Stimulated activated CD8-positive, alpha-beta memory T cell treated with anti-CD3 and anti-CD28 coated beads, Interleukin-15, amount 100 ng/mL, for 1 hour (primary cell): ENCODE results near the gene SEMA6D.
"Not testable (repeated sequence)": the region's sequence is repeated elsewhere in the genome, so short reads cannot be mapped to it uniquely, and the experiment has no call there.

ENCODE experiments used
- DNase-seq: peaks from one replicate; pipeline ENCODE4 v3.0.0-alpha.2; 2020; ENCODE audit warnings: low read depth

SEMA6D gene

GRCh38 chr15:47716516-47716915 is 789 bp upstream of the SEMA6D start:
- DNase-seq: no peak

- no peak for DNase-seq
These were observed 1.5 kb downstream of the SEMA6D start for GRCh38 chr15:47718497-47719437.

DNA sequence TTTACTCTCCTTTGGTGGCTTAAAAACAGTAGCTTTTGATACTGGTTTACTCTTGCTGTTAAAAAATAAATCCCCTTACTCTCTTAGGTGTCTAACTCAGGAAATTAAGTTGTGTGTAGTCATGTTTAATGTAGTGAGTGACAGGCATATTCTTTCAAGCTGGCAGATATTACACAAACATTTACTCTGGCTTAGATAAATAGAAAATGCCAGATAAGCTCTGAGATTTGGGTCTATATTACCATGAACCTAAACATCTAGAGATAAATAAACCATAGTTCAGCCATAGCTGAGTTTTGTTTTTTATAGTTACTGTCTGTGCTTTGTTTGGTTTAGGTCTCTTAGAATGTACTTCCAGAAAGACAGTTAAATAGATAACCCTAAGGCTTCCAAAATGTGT is 2.4 kb downstream of the SEMA6D start:
- DNase-seq: no peak

DNA sequence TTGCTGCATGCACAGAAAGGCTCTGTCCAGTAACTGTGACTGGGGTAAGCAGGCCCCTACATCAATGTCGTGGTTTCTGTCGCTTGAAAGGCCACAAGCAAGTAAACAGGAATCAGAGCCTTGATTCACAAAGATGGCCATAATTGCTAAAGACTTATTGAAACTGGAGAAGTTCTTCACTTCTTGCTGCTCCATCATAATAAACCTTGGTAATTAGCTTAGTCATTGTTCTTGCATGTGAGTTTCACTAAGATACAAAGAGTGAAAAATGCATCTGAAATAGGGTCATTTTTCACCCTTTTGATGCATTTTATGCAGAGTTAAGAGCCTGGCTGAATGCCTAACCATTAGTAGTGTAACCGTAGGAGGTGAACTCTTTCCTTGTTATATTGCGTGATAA is 3.2 kb downstream of the SEMA6D start:
- no peak for DNase-seq

DNA sequence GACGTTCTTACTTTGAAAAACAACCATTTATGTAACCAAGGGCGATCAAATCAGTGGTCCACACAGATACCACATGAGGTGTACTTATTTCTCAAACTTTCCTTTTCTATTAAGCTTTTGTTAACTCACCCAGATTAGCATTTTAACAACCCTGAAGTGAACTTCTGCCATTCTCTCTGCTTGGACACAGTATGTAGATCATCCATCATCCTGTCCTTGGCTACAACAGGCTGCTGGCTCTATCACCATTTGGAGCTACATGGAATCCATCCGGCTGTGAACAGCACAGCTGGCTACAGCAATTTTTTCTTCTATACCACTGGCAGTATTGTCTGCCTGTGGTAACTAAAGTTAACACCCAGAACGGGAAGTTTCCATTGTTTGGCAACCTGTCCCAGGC is 4.4 kb downstream of the SEMA6D start:
- no peak for DNase-seq

GRCh38 chr15:47724346-47724745 is 7.0 kb downstream of the SEMA6D start:
- DNase-seq: no peak

DNA sequence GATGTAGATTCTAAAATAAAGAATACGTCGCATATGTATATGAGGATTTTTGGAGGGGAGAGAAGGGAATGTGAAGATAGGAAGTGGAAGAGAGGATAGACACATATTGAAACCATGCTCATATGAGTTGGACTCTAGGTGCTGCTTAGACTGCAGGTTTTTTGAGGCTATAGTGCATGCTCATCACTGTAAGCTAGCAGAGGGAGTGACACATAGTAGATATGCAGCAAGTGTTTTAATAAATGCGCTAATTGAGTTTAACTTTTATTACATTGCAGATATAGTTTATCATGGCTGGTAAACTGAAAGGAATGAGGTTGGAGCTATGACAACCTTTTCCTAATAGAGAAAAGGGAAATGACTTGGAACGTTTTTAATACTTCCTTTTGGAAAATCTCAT is 7.7 kb downstream of the SEMA6D start:
- DNase-seq: no peak

- no peak for DNase-seq
These were observed 8.6 kb downstream of the SEMA6D start for GRCh38 chr15:47725906-47726305.

DNA sequence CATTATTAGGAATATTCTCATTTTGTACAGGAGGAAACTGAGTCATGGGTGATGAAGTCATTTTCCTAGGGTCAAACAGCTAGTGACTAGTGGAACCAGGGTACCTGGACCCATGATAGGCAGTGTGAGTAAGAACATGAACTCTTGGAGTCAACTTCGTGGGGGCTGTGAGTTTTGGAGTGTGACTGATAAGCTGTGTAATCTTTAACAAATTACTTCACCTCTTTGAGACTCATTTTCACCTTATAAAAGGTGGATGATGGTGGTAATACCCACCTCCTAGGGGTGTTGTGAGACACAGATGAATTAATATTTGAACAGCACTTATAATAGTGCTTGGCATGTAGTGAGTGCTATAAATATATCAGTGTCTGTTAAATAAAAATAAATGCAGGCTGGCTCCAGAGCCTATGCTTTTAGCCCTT is 9.1 kb downstream of the SEMA6D start:
- DNase-seq: no peak

DNA sequence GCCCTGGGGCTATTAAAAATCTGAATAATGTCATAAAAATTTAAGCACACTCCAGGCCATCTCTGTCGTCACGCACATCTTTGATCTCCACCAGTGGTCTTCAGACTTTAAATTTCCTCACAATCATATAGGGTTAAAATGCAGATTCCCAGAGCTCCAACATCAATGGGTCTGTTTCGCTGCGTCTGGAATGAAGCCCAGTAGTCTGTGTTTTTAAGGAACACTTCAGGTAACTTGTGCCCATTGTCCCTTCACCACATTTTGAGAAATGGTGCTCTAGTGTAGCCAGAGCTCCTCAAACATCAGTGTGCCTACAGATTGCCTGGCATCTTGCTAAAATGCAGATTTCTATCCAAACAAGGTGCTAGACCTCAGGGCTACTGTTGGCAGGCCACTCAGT is 9.8 kb downstream of the SEMA6D start:
- DNase-seq: no peak

DNA sequence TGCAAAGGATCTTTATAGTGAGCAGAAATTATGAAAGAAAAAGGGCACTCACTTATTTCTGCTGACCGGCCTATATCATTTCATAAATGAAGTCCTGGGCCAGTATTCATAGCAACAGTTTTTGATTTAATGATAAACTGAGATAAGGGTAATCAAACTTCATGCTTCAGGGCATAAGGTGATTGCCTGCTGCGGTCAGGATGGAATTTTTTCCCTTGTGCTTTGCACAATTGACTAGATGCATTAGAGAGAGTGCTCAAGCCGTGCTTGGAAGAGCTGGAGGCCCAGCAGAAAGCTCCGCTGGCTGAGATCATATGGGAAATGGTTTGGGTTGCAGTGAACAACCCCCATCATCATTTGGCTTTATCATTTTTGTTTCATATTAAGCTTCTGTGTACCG is 10.4 kb downstream of the SEMA6D start:
- DNase-seq: no peak

DNA sequence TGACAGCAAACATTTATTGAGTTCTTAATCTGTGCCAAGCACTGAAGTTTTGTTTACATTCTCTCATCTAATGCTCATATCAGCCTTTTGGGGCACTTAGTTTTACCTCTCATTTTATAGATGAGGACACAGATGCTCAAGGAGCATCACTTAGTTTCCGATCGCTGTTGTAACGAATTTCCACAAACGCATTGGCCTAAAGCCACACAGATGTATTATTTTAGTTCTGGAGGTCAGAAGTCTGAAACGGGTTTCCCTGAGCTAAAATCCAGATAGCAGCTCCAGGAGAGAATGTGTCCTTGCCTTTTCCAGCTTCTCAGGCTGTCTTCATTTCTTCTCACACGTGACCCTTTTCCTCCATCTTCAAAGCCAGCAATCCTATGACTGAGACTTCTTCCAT is 11.1 kb downstream of the SEMA6D start:
- DNase-seq: no peak

- no peak for DNase-seq
These were observed 11.6 kb downstream of the SEMA6D start for GRCh38 chr15:47728886-47729285.

GRCh38 chr15:47731230-47731629 is 13.9 kb downstream of the SEMA6D start:
- DNase-seq: no peak

DNA sequence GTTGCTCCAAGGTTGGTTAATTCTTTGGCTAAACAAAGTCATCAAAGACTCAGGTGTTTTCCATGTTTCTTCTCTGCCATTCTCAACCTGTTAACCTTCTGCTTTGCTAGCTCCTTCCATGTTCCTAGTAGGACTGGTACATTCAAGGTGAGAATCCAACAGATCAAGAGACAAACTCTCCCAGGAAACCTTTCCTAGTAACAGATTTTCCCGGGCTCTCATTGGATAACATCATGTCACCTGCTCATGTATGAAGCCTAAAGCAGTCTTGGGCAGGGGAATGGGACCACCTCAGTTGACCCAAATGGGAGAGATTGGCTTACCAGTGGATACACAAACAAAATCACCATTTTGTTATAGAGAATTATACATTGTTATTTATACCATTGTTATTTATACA is 14.9 kb downstream of the SEMA6D start:
- no peak for DNase-seq

DNA sequence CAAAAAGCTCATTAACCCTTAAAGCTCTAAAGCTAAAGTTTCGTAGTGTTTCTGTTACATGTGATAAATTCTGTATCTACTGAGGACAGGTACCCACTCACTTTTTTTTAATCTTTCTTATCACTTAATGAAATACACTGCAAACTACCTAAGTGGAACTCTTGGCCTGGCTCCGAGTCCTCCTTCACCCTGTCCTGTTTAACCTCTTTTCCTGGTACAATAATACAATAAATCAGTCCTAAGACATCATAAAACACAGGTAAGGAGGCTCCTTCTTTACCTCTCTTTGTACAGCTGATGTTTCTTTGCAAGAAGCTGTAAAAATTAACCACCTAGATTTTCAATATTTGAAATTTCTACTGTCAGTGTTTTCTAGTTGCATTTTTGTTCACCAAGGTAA is 15.8 kb downstream of the SEMA6D start:
- no peak for DNase-seq

DNA sequence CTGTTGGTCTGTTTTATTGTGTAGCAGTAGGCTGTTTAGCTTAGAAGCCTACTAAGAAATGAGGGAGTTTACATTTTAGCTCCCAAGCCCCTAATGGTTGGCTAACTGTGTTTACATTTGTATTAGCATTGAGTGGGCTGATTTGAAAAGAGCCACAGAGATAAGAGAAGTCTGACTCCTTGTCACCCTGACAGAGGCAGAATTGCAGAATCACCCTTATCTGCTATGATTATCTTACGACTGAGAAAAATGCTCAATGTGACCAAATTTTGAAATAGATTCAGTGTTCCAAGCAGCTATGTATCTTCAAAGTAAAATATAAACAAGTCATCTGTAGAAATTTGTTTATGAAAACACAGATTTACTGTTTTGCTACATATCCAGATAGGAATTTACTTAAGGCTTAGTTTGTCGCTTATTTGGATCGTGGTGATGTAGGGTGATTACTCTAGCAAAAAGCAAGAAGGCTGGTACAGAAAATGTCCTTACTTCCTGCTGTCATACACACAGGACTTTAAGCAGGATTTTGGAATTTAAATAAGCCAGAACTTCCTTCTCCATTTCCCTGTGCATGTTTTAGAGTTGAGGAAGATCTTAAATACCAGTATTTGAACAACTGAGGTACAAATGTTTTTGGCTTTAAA is 19.0 kb downstream of the SEMA6D start:
- no peak for DNase-seq

DNA sequence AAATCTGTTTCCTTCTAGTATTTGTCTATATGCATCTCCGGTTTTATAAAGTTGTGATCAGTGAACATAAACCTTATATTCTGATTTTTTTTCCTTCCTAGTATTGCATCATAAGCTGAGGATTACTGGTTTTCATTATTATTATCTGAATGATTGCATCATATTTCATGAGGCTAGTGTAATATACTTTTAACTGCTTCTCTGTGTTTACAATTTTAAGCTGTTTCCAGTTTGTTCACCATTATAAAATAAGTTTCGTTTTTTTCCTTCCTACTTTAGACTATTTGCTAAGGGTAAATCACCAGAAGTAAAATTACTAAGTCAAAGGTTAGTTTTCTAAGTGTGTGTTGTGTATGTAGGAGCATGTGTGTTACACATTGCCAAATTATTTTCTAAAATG is 20.2 kb downstream of the SEMA6D start:
- DNase-seq: no peak

DNA sequence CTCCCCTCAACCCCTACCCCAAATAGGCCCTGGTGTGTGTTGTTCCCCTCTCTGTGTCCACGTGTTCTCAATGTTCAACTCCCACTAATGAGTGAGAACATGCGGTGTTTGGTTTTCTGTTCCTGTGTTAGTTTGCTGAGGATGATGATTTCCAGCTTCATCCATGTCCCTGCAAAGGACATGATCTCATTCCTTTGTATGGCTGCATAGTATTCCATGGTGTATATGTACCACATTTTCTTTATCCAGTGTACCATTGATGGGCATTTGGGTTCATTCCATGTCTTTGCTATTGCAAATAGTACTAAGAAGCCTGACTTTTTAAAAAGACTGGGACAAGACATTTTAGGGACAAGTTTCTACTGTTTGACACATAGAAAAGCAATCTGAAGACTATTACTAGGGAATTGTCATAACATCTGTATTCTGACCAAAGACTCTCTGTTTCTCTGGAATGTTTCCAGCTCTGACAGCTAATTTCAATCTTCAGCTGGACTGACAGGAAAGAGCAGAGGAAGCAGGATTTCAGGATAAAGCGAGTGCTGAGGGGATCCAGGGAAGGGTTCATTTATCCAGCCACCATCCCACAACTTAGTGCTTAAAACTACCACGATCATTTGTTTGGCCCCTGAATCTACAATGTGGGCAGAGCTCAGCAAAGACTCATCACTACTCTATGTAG is 21.0 kb downstream of the SEMA6D start:
- not testable (repeated sequence) for DNase-seq

GRCh38 chr15:47741082-47741481 is 23.8 kb downstream of the SEMA6D start:
- no peak for DNase-seq

GRCh38 chr15:47741907-47742306 is 24.6 kb downstream of the SEMA6D start:
- no peak for DNase-seq

GRCh38 chr15:47742334-47742733 is 25.0 kb downstream of the SEMA6D start:
- no peak for DNase-seq

DNA sequence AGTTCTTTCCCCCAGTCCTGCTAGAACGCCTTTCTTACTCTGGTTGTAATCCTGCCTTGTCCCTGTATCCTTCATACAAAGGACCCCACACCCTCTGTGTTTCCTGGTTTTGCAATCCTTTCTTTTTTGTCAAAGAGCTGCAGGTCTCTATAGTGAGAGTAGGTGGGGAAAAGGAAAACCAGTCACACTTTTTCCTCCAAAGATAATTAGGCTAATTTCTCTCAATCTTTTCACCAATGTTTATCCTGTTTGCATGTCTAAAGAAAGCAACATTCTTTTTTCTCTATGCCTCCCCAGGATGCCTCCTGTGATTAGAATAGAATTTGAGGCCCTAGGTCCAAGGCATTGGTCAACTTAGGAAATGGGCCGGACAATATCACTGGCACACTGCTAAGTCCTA is 25.4 kb downstream of the SEMA6D start:
- no peak for DNase-seq
